ENCODE results near the gene AFAP1L1.

The AFAP1L1 gene

GRCh38 chr5:149304195-149305078 is 32.8 kb downstream of the AFAP1L1 start:
- ChIA-PET CTCF (no interaction called here), POLR2A (no interaction called here)
- TF ChIP-seq CTCF (IDR thresholded peaks at IDR 0.05; ENCODE audit: control extremely low read depth, extremely low read depth, low read depth, missing control alignments): no peak
- no peak for DNase-seq (ENCODE audit: extremely low spot score)

- CTCF ChIA-PET: interaction anchor here (1.3 to 3.3 kb wide), 7 partner anchors 11 to 126 kb away, joined by 3 to 13 read pairs (median 4); no protein-coding TSS in a partner anchor
- TF ChIP-seq CTCF (IDR thresholded peaks at IDR 0.05; ENCODE audit: control extremely low read depth, extremely low read depth, low read depth, missing control alignments): no peak
- POLR2A ChIA-PET: no interaction called here
- DNase-seq (ENCODE audit: extremely low spot score): no peak
These were observed 37.7 kb downstream of the AFAP1L1 start for GRCh38 chr5:149309354-149309753.

- POLR2A ChIA-PET: interaction anchor here (0.6 kb wide), 1 partner anchor 255 kb away, joined by 3 read pairs; no protein-coding TSS in a partner anchor
These were observed 38.8 kb downstream of the AFAP1L1 start for GRCh38 chr5:149310488-149310887.

GRCh38 chr5:149310947-149311658 is 39.4 kb downstream of the AFAP1L1 start:
- no peak for TF ChIP-seq CTCF (IDR thresholded peaks at IDR 0.05; ENCODE audit: control extremely low read depth, extremely low read depth, low read depth, missing control alignments)
- POLR2A ChIA-PET: no interaction called here
- no peak for DNase-seq (ENCODE audit: extremely low spot score)
- CTCF ChIA-PET: interaction anchor here (1.1 to 3.3 kb wide), 5 partner anchors 9 to 60 kb away, joined by 3 to 13 read pairs (median 4); no protein-coding TSS in a partner anchor

More at GRCh38 chr5:149310488-149310887, 38.8 kb downstream of the AFAP1L1 start:
- DNase-seq (ENCODE audit: extremely low spot score): no peak
- no peak for TF ChIP-seq CTCF (IDR thresholded peaks at IDR 0.05; ENCODE audit: control extremely low read depth, extremely low read depth, low read depth, missing control alignments)
- CTCF ChIA-PET: interaction anchor here (1.0 to 3.3 kb wide), 5 partner anchors 9 to 61 kb away, joined by 3 to 13 read pairs (median 3); no protein-coding TSS in a partner anchor

- DNase-seq (ENCODE audit: extremely low spot score): no peak
- ChIA-PET POLR2A (no interaction called here), CTCF (interaction anchor here (1.1 to 2.6 kb wide), 3 partner anchors 31 to 59 kb away, joined by 3 to 19 read pairs (median 7); partner anchors contain the start of gene GRPEL2)
These were observed 41.6 kb downstream of the AFAP1L1 start for GRCh38 chr5:149313151-149313841.

More at GRCh38 chr5:149313151-149313841, 41.6 kb downstream of the AFAP1L1 start:
- no peak for TF ChIP-seq CTCF (IDR thresholded peaks at IDR 0.05; ENCODE audit: control extremely low read depth, extremely low read depth, low read depth, missing control alignments)
